GM12878 (cell line): ENCODE measurements around the gene ANTXR1. TPM values are rescaled to one million over a fixed set of nuclear protein-coding genes. Genes with fewer than 3 reads are reported as not detected.

ENCODE experiments used
- ATAC-seq: fragments of 200-7000 bp; cut with Tn5 transposase; 3 replicates; pipeline ENCODE4 v1.9.1; 2020; ENCODE audit warnings: mild to moderate bottlenecking, moderate library complexity
- BruUV-seq: library from RNA; stranded (reverse); fragments of 400-500 nt; replicated peaks from 2 replicates; lab custom pipeline; 2021; lab: Mats Ljungman, UMichigan
- CTCF ChIA-PET: fragments of 300-600 bp; sonication (Branson Sonifier 250); formaldehyde crosslinking; extraction: SDS; loops from one replicate; lab custom pipeline; 2021; ENCODE audit warnings: inconsistent platforms; lab: Yijun Ruan, JAX
- POLR2A ChIA-PET: fragments of 350-600 bp; formaldehyde crosslinking; extraction: SDS; loops from one replicate; lab custom pipeline; 2021; ENCODE audit warnings: inconsistent platforms; lab: Charles Lee
- RAD21 ChIA-PET: fragments of 300-600 bp; sonication (Branson Sonifier 250); formaldehyde crosslinking; loops from one replicate; lab custom pipeline; 2023; ENCODE audit warnings: antibody characterized with exemption; ENCODE audit not compliant: unreplicated experiment; lab: Charles Lee
- SMC1A ChIA-PET: fragments of 300-600 bp; sonication (Branson Sonifier 250); formaldehyde crosslinking; loops from one replicate; lab custom pipeline; 2023; ENCODE audit not compliant: unreplicated experiment, uncharacterized antibody; lab: Charles Lee
- DNase-seq: peaks from one replicate; pipeline ENCODE4 v3.0.0-alpha.2; 2011; ENCODE audit warnings: low read depth, low spot score
- FAIRE-seq: peaks from 3 replicates; lab custom pipeline; 2011; peaks lifted over from hg19 to GRCh38; lab: Jason Lieb, UNC
- H2AFZ ChIP-seq: 2 replicates; pipeline ENCODE4 v1.6.0; 2011; ENCODE audit warnings: low read depth, low read length, control low read depth; ENCODE audit not compliant: control insufficient read depth
- H3K27ac ChIP-seq: 2 replicates; pipeline ENCODE4 v1.5.1; 2011; ENCODE audit warnings: control low read depth; ENCODE audit not compliant: control insufficient read depth, insufficient read depth
- H3K27me3 ChIP-seq, 2 experiments: replicated peaks in 1 of 2; 2 replicates each; pipeline versions ENCODE4 v1.6.0 to v1.6.1; 2011; ENCODE audit warnings: low read length in 1 of 2; ENCODE audit not compliant: control insufficient read depth in 2 of 2, insufficient read depth in 2 of 2
- H3K36me3 ChIP-seq, 2 experiments: 2 replicates each; pipeline ENCODE4 v1.5.1; 2011; ENCODE audit warnings: low read length in 1 of 2; ENCODE audit not compliant: control insufficient read depth in 2 of 2, insufficient read depth in 2 of 2
- H3K4me1 ChIP-seq: 2 replicates; pipeline ENCODE4 v1.6.1; 2011; ENCODE audit warnings: mild to moderate bottlenecking, low read length, moderate library complexity, mixed read lengths; ENCODE audit not compliant: control insufficient read depth, insufficient read depth
- H3K4me2 ChIP-seq: 2 replicates; pipeline ENCODE4 v1.6.0; 2011; ENCODE audit warnings: control low read depth; ENCODE audit not compliant: control insufficient read depth, insufficient read depth
- H3K4me3 ChIP-seq: fragments of 200-600 bp; sonication (generic); 2 replicates; pipeline ENCODE4 v1.5.1; 2016
- H3K79me2 ChIP-seq: 2 replicates; pipeline ENCODE4 v1.6.0; 2011; ENCODE audit warnings: low read length; ENCODE audit not compliant: control insufficient read depth, insufficient read depth
- H3K9ac ChIP-seq: 2 replicates; pipeline ENCODE4 v1.8.0; 2011; ENCODE audit warnings: low read length, control low read depth, mixed read lengths; ENCODE audit not compliant: control insufficient read depth, insufficient read depth
- H3K9me3 ChIP-seq: replicated peaks from 3 replicates; pipeline ENCODE4 v1.5.1; 2011; ENCODE audit warnings: mild to moderate bottlenecking, low read length; ENCODE audit not compliant: control insufficient read depth, insufficient read depth
- H4K20me1 ChIP-seq: 2 replicates; pipeline ENCODE4 v1.6.0; 2011; ENCODE audit not compliant: control insufficient read depth, insufficient read depth
- CHD2 ChIP-seq: IDR thresholded peaks from 2 replicates; pipeline ENCODE4 v1.6.1; 2011; ENCODE audit warnings: low read depth, low read length, improper control_type of control experiment, borderline replicate concordance
- CHD4 ChIP-seq: fragments of 200-600 bp; sonication (generic); IDR thresholded peaks from 2 replicates; pipeline ENCODE4 v1.6.1; 2016; ENCODE audit warnings: mild to moderate bottlenecking
- ESRRA ChIP-seq: IDR thresholded peaks from 2 replicates; pipeline ENCODE4 v1.6.1; 2012; ENCODE audit warnings: mild to moderate bottlenecking, low read length, improper control_type of control experiment
- ETV6 ChIP-seq, 2 experiments: fragments of 450-650 bp in 1 of 2; IDR thresholded peaks in 1 of 2; conservative IDR thresholded peaks in 1 of 2; 2 replicates each; pipeline ENCODE4 v1.6.1; 2014; ENCODE audit warnings: antibody characterized with exemption in 1 of 2, borderline replicate concordance in 1 of 2, low read depth in 1 of 2, mild to moderate bottlenecking in 1 of 2, moderate library complexity in 1 of 2
- HDGF ChIP-seq: fragments of 450-650 bp; IDR thresholded peaks from 2 replicates; pipeline ENCODE4 v1.6.1; 2016; ENCODE audit warnings: antibody characterized with exemption
- HSF1 ChIP-seq: fragments of 150-350 bp; IDR thresholded peaks from 2 replicates; pipeline ENCODE4 v1.6.1; 2014; ENCODE audit warnings: mild to moderate bottlenecking, low read depth, low read length
- NR2C1 ChIP-seq: fragments of 450-650 bp; IDR thresholded peaks from 2 replicates; pipeline ENCODE4 v1.6.1; 2017; ENCODE audit warnings: antibody characterized with exemption, mild to moderate bottlenecking, moderate library complexity
- POU2F2 ChIP-seq: IDR thresholded peaks from 3 replicates; pipeline ENCODE4 v1.6.1; 2011; ENCODE audit warnings: low read depth, mild to moderate bottlenecking, low read length, borderline replicate concordance
- RELB ChIP-seq: fragments of 450-650 bp; IDR thresholded peaks from 2 replicates; pipeline ENCODE4 v1.6.1; 2017; ENCODE audit warnings: low read depth, mild to moderate bottlenecking, moderate library complexity
- REST ChIP-seq: IDR thresholded peaks from 2 replicates; pipeline ENCODE4 v1.6.1; 2012; ENCODE audit warnings: mild to moderate bottlenecking, low read depth, low read length
- SKIL ChIP-seq: fragments of 450-650 bp; IDR thresholded peaks from 2 replicates; pipeline ENCODE4 v1.6.1; 2017; ENCODE audit warnings: mild to moderate bottlenecking, low read depth, inconsistent platforms; ENCODE audit not compliant: poor library complexity, severe bottlenecking
- SREBF2 ChIP-seq: IDR thresholded peaks from 2 replicates; pipeline ENCODE4 v1.6.1; 2012; ENCODE audit warnings: mild to moderate bottlenecking, low read length
- USF2 ChIP-seq: IDR thresholded peaks from 2 replicates; pipeline ENCODE4 v1.6.1; 2011; ENCODE audit warnings: low read depth, low read length, improper control_type of control experiment, borderline replicate concordance
- YBX1 ChIP-seq: fragments of 450-650 bp; IDR thresholded peaks from 2 replicates; pipeline ENCODE4 v1.6.1; 2016; ENCODE audit warnings: antibody characterized with exemption
- in situ Hi-C: fragments of 300-500 bp; cut with MboI; formaldehyde crosslinking; loops from 9 replicates; pipeline ENCODE4 v1.14.3; 2018; ENCODE audit warnings: mixed read lengths
- intact Hi-C: fragments of 100-400 bp; cut with micrococcal nuclease; formaldehyde crosslinking; loops from one replicate; pipeline ENCODE4 v1.14.2; 2022; ENCODE audit not compliant: unreplicated experiment
- polyA plus RNA-seq, 11 experiments: library from polyadenylated mRNA; depleted of rRNA in 4 of 11; unstranded in 6 of 11; stranded (reverse) in 5 of 11; fragments of >200 nt; fragmentation: Nextera tagmentation in 4 of 11; fragmentation: Illumina TruSeq in 1 of 11; extraction: Ambion mirVana in 4 of 11; extraction: Trizol in 1 of 11; gene quantifications; 1 replicate in 1 of 11; 2 replicates in 10 of 11; pipeline versions ENCODE4 v1.2.1 to v1.2.3, GENCODE V29; 2011 to 2016; ENCODE audit warnings: inconsistent platforms in 2 of 11, missing spikeins in 2 of 11, low read depth in 1 of 11
- total RNA-seq, 4 experiments: library from RNA; depleted of rRNA in 3 of 4; stranded (reverse); fragments of >200 nt in 3 of 4; fragmentation: Illumina TruSeq in 1 of 4; extraction: Trizol in 1 of 4; gene quantifications; 2 replicates each; pipeline versions ENCODE4 v1.2.1 to v1.2.3, GENCODE V29; 2013 to 2021

ANTXR1 gene
- total and polyA plus RNA-seq, 10 of the 15 experiments (the other 5 are each of a cell fraction or from before 2014, with no cell fraction given), result 0.09 to 0.26 TPM; not detected in 8

GRCh38 chr2:69003731-69004130, 9.2 kb upstream of the ANTXR1 start (continued):
- TF ChIP-seq RELB, result no peak

GRCh38 chr2:69007169-69007568, 5.8 kb upstream of the ANTXR1 start:
- SMC1A ChIA-PET, result no interaction called here
- Histone ChIP-seq H3K27me3 (peaks cover 0 to 2% of the 10 kb centered on the region in 2 experiments; a peak in 2 of 4 replicates), H3K4me2 (no peak overlapping the region), H2AFZ (no peak overlapping the region), H3K9me3 (no peaks in the 10 kb centered on the region), H3K27ac (no peak overlapping the region), H3K4me3 (no peak overlapping the region), H4K20me1 (no peaks in the 10 kb centered on the region), H3K9ac (no peak overlapping the region), H3K79me2 (no peaks in the 10 kb centered on the region), H3K36me3 (no peaks in the 10 kb centered on the region), H3K4me1 (no peaks in the 10 kb centered on the region)
- in situ Hi-C loops (loop anchor here (25.0 kb wide), 1 partner anchor 705 kb away; no protein-coding TSS in a partner anchor), intact Hi-C loops (no loop called here)
- POLR2A ChIA-PET, result no interaction called here
- ATAC-seq, result no peak
- no peak for FAIRE-seq
- BruUV-seq, result no TSS peak
- RAD21 ChIA-PET, result no interaction called here
- no peak for DNase-seq
- CTCF ChIA-PET, result no interaction called here
- TF ChIP-seq CHD2 (no peak), USF2 (no peak), ESRRA (no peak), SREBF2 (no peak), HSF1 (no peak), YBX1 (no peak), SKIL (no peak), CHD4 (no peak), POU2F2 (no peak), ETV6 (conservative IDR thresholded peaks at IDR 0.05 in 1 of 2, IDR thresholded peaks at IDR 0.05 in 1 of 2; ENCODE audit: borderline replicate concordance in 1 of 2, low read depth in 1 of 2) (no peak), HDGF (no peak), NR2C1 (no peak), REST (no peak)
